Thyroid gland (tissue), 4 donors: Measurements from ENCODE around the gene RAB44. TPM values are rescaled to one million over a fixed set of nuclear protein-coding genes. Genes with fewer than 3 reads are reported as not detected.

Experiments
- DNase-seq, 2 donors: peaks; one replicate each; pipeline ENCODE4 v3.0.0-alpha.2; 2019
- H3K27ac ChIP-seq, 3 donors: fragments of 200-600 bp; sonication (generic); 1 replicate in 2 of 3; 2 replicates in 1 of 3; pipeline ENCODE4 v1.5.1; 2016 to 2019; ENCODE audit warnings: mild to moderate bottlenecking in 1 of 3, moderate library complexity in 1 of 3
- H3K27me3 ChIP-seq: fragments of 200-600 bp; sonication (generic); one replicate; pipeline ENCODE4 v1.5.1; 2019
- H3K36me3 ChIP-seq, 2 donors: fragments of 200-600 bp; sonication (generic); one replicate each; pipeline ENCODE4 v1.5.1; 2016 to 2019
- H3K4me1 ChIP-seq, 2 donors: fragments of 200-600 bp; sonication (generic); one replicate each; pipeline ENCODE4 v1.5.1; 2017 to 2019
- H3K4me3 ChIP-seq, 3 donors: fragments of 200-600 bp; sonication (generic); replicated peaks in 1 of 3; 1 replicate in 2 of 3; 2 replicates in 1 of 3; pipeline ENCODE4 v1.5.1; 2016; ENCODE audit warnings: mild to moderate bottlenecking in 1 of 3
- H3K9me3 ChIP-seq: fragments of 200-600 bp; sonication (generic); one replicate; pipeline ENCODE4 v1.5.1; 2017
- CTCF ChIP-seq, 6 experiments: fragments of 200-600 bp in 3 of 6; fragments of 450-650 bp in 3 of 6; sonication (generic) in 3 of 6; IDR thresholded peaks; one replicate each; pipeline ENCODE4 v1.5.1; 2016 to 2019; ENCODE audit warnings: antibody characterized with exemption in 6 of 6, mild to moderate bottlenecking in 2 of 6, inconsistent platforms in 1 of 6, moderate library complexity in 1 of 6
- POLR2A ChIP-seq, 2 donors: fragments of 450-650 bp; IDR thresholded peaks; one replicate each; pipeline ENCODE4 v1.6.1; 2017; ENCODE audit warnings: antibody characterized with exemption in 2 of 2, mild to moderate bottlenecking in 2 of 2, moderate library complexity in 1 of 2
- WGBS, 2 donors: methylation state at CpG; one replicate each; pipeline ENCODE4 v1.1.5; 2017; 5-methylcytosine and 5-hydroxymethylcytosine counted together
- intact Hi-C: fragments of 100-400 bp; cut with DNase I; formaldehyde crosslinking; loops from one replicate; pipeline ENCODE4 v1.15.1; 2023
- total RNA-seq, 4 donors: library from RNA; depleted of rRNA; stranded (reverse); fragments of >200 nt; gene quantifications; one replicate each; pipeline ENCODE4 v1.2.3, GENCODE V29; 2016

Gene RAB44
- total RNA-seq, 4 donors from 2014 or later: 0.11 TPM; not detected in 3

GRCh38 chr6:36760685-36761435, 63.2 kb downstream of the RAB44 start:
- TF ChIP-seq POLR2A (IDR thresholded peaks at IDR 0.05) (no peak), CTCF (IDR thresholded peaks at IDR 0.05) (no peak)
- DNase-seq: no peak
- 85 to 88% methylated on average over 11 of the region's 11 CpGs for WGBS, 2 donors
- H3K4me1 ChIP-seq: peaks cover 3 to 6% of the 10 kb centered on the region in 2 donors
- no peak overlapping the region for H3K27ac ChIP-seq
- no peaks in the 10 kb centered on the region for H3K27me3 ChIP-seq
- H3K4me3 ChIP-seq: no peak overlapping the region
- intact Hi-C loops: loop anchor here (10.0 kb wide), 1 partner anchor 454 kb away; no protein-coding TSS in a partner anchor
- H3K36me3 ChIP-seq: no peaks in the 10 kb centered on the region
- H3K9me3 ChIP-seq: no peaks in the 10 kb centered on the region

- no peak overlapping the region for H3K27ac ChIP-seq
- H3K36me3 ChIP-seq: no peaks in the 10 kb centered on the region
- 95% methylated on average over 11 of the region's 11 CpGs for WGBS, 2 donors
- H3K9me3 ChIP-seq: no peaks in the 10 kb centered on the region
- intact Hi-C loops: loop anchor here (10.0 kb wide), 1 partner anchor 453 kb away; no protein-coding TSS in a partner anchor
- no peak for DNase-seq
- peaks cover 3 to 7% of the 10 kb centered on the region in 2 donors for H3K4me1 ChIP-seq
- H3K4me3 ChIP-seq: no peak overlapping the region
- TF ChIP-seq CTCF (IDR thresholded peaks at IDR 0.05) (no peak), POLR2A (IDR thresholded peaks at IDR 0.05) (no peak)
- H3K27me3 ChIP-seq: no peaks in the 10 kb centered on the region
Observed at GRCh38 chr6:36762123-36762522, 64.5 kb downstream of the RAB44 start.

- Histone ChIP-seq H3K4me1 (peaks cover 0 to 7% of the 10 kb centered on the region in 2 donors), H3K9me3 (no peaks in the 10 kb centered on the region), H3K36me3 (no peaks in the 10 kb centered on the region), H3K27me3 (no peaks in the 10 kb centered on the region), H3K27ac (no peak overlapping the region), H3K4me3 (no peak overlapping the region)
- intact Hi-C loops: loop anchor here (2.0 to 10.0 kb wide), 3 partner anchors 88 to 450 kb away; no protein-coding TSS in a partner anchor
- no peak for TF ChIP-seq CTCF (IDR thresholded peaks at IDR 0.05)
- TF ChIP-seq POLR2A (IDR thresholded peaks at IDR 0.05): no peak
- 66 to 71% methylated on average over 9 of the region's 10 CpGs for WGBS, 2 donors
- no peak for DNase-seq
Observed at GRCh38 chr6:36765190-36765589, 67.6 kb downstream of the RAB44 start.

GRCh38 chr6:36765594-36766398, 68.2 kb downstream of the RAB44 start:
- Histone ChIP-seq H3K27me3 (no peaks in the 10 kb centered on the region), H3K9me3 (no peaks in the 10 kb centered on the region), H3K4me3 (no peak overlapping the region), H3K36me3 (no peaks in the 10 kb centered on the region), H3K27ac (no peak overlapping the region), H3K4me1 (peaks cover 0 to 7% of the 10 kb centered on the region in 2 donors)
- intact Hi-C loops: loop anchor here (2.0 to 10.0 kb wide), 3 partner anchors 87 to 449 kb away; no protein-coding TSS in a partner anchor
- peak; percentile 77 to 82 for DNase-seq
- TF ChIP-seq POLR2A (IDR thresholded peaks at IDR 0.05) (no peak), CTCF (IDR thresholded peaks at IDR 0.05) (peak; percentile 30 to 85 (median 81))
- 32 to 44% methylated on average over 14 to 15 of the region's 17 CpGs for WGBS, 2 donors
